HG02678 (cell line): ENCODE results near the gene KCNJ4.

Source experiments
- ATAC-seq: cut with Tn5 transposase; IDR thresholded peaks from one replicate; pipeline ENCODE4 v1.9.1; 2021; ENCODE audit warnings: mild to moderate bottlenecking, moderate library complexity; ENCODE audit not compliant: unreplicated experiment

KCNJ4 gene

GRCh38 chr22:38453066-38453672 is 1.8 kb downstream of the KCNJ4 start:
- ATAC-seq, result no peak

- ATAC-seq, result no peak
Measured at GRCh38 chr22:38452373-38453065, 2.5 kb downstream of the KCNJ4 start.

- no peak for ATAC-seq
Measured at GRCh38 chr22:38451864-38452263, 3.1 kb downstream of the KCNJ4 start.

DNA sequence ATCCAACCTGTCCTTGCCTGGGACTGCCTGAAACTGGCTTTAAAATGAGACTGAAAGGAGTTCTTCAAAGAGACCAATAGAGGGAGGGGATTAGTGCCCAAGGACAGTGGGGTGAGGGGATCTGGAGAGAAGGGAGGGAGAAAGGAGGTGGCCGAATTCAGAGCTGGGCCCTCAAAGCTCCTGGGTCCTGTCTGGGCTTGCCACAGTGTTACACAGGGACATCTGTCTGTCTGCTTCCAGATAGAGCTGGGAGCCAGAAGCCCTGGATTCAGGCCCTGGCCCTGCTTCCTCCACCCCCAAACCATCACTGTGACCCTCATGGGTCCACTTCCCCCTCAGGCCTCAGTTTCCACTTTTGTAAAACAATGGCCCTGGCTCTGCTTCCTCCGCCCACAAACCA is 3.6 kb downstream of the KCNJ4 start:
- ATAC-seq, result no peak

DNA sequence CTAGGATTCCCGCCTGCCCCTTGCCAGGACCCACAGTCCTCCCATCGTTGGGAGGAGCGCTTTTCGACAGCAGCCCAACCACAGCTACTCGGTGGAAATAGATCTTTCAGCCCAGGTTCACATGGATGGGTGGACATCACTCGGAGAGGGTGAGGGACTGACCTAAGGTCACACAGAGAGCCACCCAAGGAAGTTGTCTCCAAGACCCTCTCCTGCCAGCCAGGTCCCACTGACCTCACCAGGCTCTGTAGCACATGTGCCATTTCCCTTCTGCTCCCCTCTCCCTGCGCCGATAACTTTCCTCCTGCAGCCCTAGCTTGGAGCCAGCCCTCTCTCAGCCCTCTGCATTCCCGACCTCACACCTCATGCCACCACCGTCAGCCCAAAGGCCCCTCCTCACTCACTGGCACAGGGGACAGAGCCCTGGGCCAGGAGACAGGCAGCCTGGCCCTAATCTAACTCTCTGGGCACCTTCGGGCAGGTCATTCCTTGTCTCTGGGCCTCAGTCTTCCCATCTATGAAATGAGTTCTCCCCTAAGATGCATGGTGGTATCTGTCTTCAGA is 4.7 kb downstream of the KCNJ4 start:
- ATAC-seq, result no peak

DNA sequence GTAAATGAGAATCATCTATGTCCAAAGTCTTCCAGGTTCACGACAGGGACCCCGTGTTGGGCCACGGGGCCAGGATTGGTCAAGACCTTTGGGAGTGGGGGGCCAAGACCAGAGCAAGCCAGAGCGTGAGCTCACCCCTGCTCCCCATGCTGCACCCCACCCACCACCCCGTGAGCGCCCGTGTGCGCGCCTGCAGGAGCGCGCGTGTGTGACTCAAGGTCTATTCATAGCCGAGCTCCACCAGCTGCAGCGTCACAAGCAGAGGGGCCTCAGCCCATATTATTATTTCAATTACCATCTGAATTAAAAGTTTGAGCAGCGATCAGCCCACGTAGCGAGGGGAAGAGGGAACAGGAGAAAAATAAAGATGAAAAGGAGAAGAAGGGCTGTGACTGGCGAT is 5.2 kb downstream of the KCNJ4 start:
- ATAC-seq, result no peak

DNA sequence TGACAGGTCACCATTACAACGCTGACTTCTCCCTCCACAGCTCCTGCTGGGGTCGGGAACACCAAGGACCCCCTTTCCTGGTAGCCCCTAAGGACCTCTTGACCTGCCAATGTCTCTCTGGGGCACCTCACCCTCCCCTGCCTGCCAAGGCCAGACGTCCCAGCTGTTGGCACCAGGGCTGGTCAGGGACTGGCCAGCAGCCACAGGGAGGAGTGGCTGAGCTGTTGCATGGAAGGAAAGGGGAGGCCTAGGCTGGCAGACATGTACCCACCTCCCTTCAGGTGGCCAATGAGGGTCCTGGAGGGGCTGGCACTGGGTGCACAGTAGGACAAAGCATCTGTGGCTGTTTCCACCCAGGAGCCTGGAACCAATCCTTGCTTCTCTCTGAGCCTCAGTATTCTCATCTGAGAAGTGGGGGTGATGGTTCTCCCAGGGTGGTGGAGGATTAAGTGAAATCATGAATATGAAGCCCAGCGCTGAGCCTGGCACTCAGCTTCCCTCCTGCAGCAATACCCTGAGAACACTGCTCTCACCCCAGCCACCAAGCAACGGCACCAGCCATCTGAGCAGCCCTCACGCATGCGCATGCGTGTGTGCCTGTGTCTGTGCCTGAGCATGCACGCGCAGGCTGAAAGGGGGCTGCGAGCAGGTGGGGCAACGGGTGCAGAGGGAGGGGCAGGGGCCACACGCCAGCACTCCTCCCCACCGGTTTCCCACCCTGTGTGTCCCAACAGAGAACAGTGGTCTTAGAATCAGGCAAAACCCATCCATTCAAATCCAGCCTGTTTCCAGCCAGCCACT is 5.9 kb downstream of the KCNJ4 start:
- no peak for ATAC-seq

- no peak for ATAC-seq
Measured at GRCh38 chr22:38446018-38446601, 8.9 kb downstream of the KCNJ4 start.

- ATAC-seq, result no peak
Measured at GRCh38 chr22:38444783-38445182, 10.2 kb downstream of the KCNJ4 start.

GRCh38 chr22:38443628-38444521 is 11.1 kb downstream of the KCNJ4 start:
- no peak for ATAC-seq

DNA sequence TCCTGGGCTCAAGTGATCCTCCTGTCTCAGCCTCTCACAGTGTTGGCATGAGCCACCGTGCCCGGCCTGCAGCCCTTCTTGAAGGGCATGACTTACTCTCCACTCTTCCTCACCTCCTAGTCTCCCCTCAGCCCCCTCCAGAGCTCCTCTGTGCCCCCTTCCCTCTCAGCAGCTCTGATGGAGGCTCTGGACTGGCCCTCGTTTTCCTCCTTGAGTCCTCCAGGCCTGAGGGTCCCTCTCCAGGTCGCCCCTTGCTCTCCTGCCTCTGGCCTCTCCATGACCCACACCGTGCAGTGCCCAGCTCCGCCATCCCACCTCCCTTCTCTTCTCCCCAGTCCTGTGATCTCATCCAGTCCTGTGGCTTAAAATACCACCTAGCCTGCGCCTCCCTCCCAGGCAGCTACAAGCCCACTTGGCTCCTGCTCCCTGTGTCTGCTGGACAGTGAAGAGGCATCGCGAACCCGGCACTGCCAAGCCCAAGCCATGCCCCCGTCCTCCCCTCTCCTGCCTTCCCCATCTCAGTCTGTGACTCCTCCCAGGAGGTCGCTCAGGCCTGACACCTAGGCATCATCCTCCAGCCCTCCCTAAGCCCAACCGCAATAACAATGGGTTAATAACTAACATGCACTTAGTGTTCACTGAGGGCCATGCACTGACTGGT is 11.9 kb downstream of the KCNJ4 start:
- ATAC-seq, result no peak

- ATAC-seq, result no peak
Measured at GRCh38 chr22:38441620-38442287, 13.2 kb downstream of the KCNJ4 start.

DNA sequence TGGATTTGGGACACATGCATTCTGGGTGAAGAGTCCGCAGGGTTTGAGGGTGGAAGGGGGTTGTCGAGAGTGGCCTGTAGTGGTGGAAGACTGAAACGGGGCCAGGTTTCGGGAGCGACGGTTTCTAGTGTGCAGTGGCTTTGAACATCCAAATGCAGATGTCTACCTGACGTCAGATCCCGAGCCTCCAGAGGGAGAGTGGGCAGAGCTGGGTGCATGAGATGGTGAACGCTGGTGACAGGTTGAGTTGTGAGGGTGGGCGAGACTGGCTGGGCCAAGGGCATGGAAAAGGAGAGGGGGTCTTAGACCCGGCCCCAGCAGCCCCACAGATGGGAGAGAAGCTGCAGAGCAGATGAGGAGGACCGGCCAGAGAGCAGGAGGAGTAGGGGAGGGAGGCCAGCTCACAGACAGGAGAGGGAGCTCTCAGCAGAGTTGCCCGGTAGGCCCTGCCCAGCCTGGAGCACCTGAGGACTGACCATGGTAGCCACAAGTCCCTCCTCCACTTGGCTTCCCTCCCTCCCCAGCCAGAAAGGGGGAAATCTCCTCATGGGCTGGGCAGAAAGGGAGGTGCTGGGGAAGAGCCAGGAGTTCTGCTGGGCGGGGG is 14.2 kb downstream of the KCNJ4 start:
- ATAC-seq, result no peak

GRCh38 chr22:38437416-38437815 is 17.6 kb downstream of the KCNJ4 start:
- ATAC-seq, result no peak

GRCh38 chr22:38436629-38437395 is 18.2 kb downstream of the KCNJ4 start:
- ATAC-seq, result no peak

GRCh38 chr22:38435965-38436364 is 19.0 kb downstream of the KCNJ4 start:
- ATAC-seq, result no peak

DNA sequence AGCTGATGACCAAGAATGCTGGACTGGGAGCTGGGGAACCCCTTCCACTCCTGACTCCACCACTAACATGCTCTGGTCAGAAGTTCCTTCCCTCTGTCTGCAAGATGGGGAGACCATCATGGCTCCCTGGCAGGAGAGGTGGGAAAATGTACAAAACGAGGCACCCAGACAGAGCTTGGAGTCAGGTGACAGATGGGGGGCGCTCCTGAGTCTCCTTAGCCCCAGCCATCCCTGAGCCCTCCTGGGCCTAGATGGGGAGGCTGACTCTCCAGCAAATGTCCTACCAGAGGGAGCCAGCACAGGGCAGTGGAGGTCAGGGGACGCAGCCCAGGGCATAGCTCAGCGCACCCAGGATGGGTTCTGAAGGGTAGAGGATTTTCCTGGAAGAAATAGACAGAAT is 20.0 kb downstream of the KCNJ4 start:
- no peak for ATAC-seq

GRCh38 chr22:38433871-38434270 is 21.1 kb downstream of the KCNJ4 start:
- ATAC-seq, result no peak
